ENCODE results near the gene ACAP2. TPM values are rescaled to one million over a fixed set of nuclear protein-coding genes. Genes with fewer than 3 reads are reported as not detected.

Gene ACAP2
- total RNA-seq, 1 experiment from 2014 or later: 35.4 TPM

DNA sequence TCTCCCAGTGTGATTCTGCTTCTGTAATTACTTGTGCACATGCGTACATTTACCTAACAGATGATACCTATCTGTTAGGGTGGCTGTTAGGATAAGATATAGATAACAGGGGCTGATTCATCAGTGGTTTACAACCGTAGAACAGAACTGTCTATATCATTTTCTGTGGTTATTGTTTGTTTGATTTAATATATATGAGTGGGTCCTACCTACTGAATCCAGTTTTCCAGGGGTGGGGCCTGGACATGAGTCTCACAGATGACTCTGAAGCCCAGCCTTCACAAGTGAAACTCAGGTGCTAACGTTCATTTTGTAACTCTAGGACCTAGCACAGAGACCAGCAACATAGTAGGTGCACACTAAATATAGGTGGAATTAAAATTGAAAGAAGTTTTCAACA, 10.4 kb upstream of the ACAP2 start:
- Histone ChIP-seq H3K4me1 (peaks cover 11% of the 10 kb centered on the region), H3K4me3 (no peak overlapping the region), H3K27ac (no peak overlapping the region), H3K27me3 (no peaks in the 10 kb centered on the region), H3K36me3 (no peaks in the 10 kb centered on the region), H3K9me3 (replicated peaks) (no peaks in the 10 kb centered on the region)
- no peak for DNase-seq

DNA sequence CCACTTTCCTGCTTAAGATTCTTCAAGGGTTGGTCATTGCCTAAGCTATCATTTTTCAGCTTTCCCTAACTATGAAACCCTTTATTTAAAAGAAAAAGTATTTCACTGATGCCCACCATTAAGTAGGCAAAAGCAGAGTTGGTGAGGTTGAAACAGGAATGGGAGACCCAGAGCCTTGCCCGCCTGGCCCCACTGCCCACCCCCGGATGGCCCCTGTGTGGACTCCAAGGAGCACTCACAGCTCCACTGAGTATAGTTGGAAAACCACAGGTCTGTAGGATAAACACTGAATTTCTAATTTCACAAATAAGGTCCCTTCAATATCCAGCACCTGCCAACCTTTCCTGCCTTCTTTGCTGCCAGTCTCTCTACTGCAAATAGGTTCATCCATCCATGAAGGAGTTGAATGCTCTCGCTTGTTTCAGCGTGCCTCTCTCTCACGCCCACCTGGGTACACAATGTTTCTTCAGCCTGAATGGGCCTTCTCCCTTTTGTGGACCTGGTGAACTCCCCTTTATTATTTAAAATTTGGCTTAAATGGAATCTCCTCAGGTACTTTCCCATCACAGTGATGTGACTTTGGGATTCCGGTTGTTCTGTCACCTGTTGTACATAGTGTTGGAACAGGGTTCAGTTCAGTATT, 8.7 kb upstream of the ACAP2 start:
- Histone ChIP-seq H3K36me3 (no peaks in the 10 kb centered on the region), H3K4me1 (peaks cover 11% of the 10 kb centered on the region), H3K27me3 (no peaks in the 10 kb centered on the region), H3K4me3 (no peak overlapping the region), H3K9me3 (replicated peaks) (no peaks in the 10 kb centered on the region), H3K27ac (no peak overlapping the region)
- no peak for DNase-seq

DNA sequence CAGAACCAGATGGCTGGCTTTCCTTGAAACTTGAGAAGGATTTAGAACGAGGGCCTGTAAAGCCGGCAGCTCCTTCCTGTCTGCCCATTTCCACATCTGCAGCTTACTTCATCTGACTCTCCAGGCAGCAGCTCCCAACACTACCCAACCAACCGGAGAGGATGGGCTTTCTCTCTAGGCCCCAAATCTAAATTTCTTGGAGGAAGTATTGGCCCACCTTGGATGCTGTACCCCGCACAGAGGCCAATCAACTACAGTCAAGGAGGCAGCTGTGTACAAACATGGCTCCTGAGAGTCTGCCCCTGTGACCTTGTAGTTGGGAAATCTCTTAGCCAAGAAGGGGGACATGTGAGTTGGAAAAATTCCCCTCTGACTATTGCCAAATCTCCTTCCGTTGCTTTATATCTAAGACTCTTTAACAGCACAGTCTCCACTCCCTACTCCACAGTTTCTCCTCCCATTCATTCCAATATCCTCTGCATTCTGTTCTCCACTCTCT, 8.0 kb upstream of the ACAP2 start:
- no peak overlapping the region for H3K27ac ChIP-seq
- no peak overlapping the region for H3K4me3 ChIP-seq

DNA sequence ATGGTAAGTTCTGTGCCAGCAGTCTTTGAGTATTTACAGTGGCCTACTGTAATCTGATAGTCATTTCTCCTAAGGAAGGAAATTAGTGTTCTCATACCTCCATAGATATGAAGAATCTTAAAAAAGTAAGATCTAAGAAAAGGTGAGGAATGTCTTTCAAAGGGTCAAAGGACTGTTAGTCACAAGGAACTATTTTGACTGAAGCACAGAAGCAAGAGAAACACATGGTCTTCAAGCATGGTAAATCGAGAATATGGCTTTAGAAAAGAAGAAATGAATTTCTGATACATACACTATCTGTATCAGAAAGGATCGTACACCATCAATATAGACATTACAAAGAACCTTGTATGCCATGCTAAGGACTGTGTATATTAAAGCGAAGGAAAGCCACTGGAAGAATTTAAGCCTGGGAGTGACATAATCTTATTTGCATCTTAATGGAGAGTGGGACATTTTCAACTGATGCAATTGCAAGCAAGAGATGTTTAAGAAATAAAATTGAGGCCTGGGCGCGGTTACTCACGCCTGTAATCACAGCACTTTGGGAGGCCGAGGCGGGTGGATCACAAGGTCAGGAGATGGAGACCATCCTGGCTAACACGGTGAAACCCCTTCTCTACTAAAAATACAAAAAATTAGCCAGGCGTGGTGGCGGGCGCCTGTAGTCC, 5.5 kb upstream of the ACAP2 start:
- Histone ChIP-seq H3K9me3 (replicated peaks) (no peaks in the 10 kb centered on the region), H3K4me1 (peaks cover 11% of the 10 kb centered on the region), H3K4me3 (no peak overlapping the region), H3K36me3 (no peaks in the 10 kb centered on the region), H3K27ac (no peak overlapping the region), H3K27me3 (no peaks in the 10 kb centered on the region)
- DNase-seq: no peak

More for the DNA sequence above, 8.0 kb upstream of the ACAP2 start:
- peak in 1 of 2 experiments; percentile 42 for DNase-seq
- H3K27me3 ChIP-seq: no peaks in the 10 kb centered on the region
- H3K4me1 ChIP-seq: peaks cover 11% of the 10 kb centered on the region
- no peaks in the 10 kb centered on the region for H3K36me3 ChIP-seq
- H3K9me3 ChIP-seq (replicated peaks): no peaks in the 10 kb centered on the region

DNA sequence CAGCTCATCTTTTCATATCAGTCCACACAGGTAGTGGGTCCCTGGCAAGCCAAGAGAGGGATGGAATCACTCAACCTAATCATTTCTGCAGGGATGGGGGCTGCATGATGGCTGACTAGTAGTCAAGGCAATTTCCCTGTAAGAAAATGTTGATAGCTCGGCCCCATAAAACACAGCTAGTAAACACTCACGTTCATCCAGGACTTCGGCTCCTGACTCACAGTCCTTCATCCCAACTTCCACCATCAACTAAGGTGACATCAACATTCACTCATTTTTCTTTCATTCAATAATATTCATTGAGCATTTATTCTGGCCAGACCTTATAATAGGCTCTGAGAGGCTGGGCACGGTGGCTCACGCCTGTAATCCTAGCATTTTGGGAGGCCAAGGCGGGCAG, 4.4 kb upstream of the ACAP2 start:
- Histone ChIP-seq H3K9me3 (replicated peaks) (no peaks in the 10 kb centered on the region), H3K4me1 (peaks cover 11% of the 10 kb centered on the region), H3K27me3 (no peaks in the 10 kb centered on the region), H3K27ac (no peak overlapping the region), H3K36me3 (no peaks in the 10 kb centered on the region), H3K4me3 (no peak overlapping the region)
- no peak for DNase-seq

DNA sequence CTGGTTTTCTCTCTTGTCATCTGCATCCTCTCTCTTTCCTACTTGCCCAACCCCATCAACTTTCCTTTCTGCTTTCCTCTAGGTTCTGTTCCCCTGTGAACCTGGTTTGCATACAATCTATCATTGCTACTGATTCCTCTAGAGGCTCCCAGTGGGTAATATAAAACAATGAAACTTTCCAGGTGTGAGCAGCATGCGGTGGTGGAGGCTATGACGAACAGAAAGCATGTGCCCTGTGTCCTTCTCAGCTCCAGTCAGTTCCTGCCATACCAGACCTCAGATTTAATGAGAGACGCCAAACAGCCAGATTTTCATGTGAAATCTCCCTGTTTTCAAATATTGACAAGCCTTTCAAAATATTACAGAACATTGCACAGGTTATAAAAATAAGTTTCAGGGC, 3.5 kb upstream of the ACAP2 start:
- Histone ChIP-seq H3K4me3 (no peak overlapping the region), H3K27me3 (no peaks in the 10 kb centered on the region), H3K36me3 (no peaks in the 10 kb centered on the region), H3K27ac (no peak overlapping the region), H3K4me1 (peaks cover 11% of the 10 kb centered on the region), H3K9me3 (replicated peaks) (no peaks in the 10 kb centered on the region)
- DNase-seq: no peak

DNA sequence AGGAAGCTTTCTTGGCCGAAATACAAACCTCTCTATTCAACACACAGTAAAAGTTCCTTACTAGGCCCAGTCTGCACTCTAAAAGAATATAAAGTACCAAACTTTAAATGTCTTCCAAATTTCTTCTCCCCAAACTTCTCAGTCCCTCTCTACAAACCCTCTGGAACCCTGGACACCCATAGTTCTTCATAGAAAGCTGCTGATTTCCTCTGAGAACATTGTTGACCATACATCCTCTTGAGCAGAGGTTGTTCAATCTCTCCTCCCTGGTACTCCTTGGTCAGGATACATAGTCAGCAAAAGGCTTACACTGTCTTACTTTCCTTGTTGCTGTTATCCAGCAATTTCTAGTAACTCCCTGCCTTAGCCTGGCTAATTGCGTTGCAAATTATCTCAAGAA, 3.1 kb upstream of the ACAP2 start:
- Histone ChIP-seq H3K4me1 (peaks cover 7% of the 10 kb centered on the region), H3K4me3 (no peak overlapping the region), H3K27ac (no peak overlapping the region), H3K9me3 (replicated peaks) (no peaks in the 10 kb centered on the region), H3K27me3 (no peaks in the 10 kb centered on the region), H3K36me3 (no peaks in the 10 kb centered on the region)
- no peak for DNase-seq

DNA sequence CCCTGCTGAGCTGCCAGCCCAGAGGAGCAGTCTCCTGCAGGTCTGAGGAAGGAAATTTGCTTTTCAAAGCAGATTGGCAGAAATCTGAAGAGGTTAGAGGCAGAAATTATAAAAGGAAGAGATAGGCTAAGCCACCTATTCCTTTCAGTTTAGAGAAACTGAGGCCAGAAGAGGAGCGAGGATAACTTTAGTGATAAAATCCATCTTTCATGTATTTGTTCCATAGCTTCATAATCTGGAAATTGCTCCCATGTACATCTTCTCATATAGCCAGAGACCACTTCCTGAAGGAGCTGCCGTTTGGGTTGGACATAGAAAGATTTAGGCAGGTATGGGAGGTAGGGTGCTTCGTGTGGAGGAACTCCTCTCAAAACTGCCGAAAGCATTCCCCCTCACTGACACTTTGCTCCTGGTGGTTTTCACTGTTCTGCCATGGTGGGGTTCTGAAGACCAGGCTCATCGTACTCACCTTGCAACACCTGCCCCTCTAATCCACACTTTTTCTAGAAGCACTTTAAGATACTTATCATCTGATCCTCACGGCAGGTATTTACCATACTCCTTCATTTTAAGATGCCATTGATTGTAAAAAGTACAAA, 670 bp upstream of the ACAP2 start:
- DNase-seq: no peak
- Histone ChIP-seq H3K9me3 (replicated peaks) (no peaks in the 10 kb centered on the region), H3K36me3 (no peaks in the 10 kb centered on the region), H3K27me3 (no peaks in the 10 kb centered on the region), H3K4me3 (peak overlapping the region; percentile 47), H3K4me1 (0 out of 2 replicates have a peak, but pooled peaks cover 3% of the 10 kb centered on the region), H3K27ac (no peak overlapping the region)

DNA sequence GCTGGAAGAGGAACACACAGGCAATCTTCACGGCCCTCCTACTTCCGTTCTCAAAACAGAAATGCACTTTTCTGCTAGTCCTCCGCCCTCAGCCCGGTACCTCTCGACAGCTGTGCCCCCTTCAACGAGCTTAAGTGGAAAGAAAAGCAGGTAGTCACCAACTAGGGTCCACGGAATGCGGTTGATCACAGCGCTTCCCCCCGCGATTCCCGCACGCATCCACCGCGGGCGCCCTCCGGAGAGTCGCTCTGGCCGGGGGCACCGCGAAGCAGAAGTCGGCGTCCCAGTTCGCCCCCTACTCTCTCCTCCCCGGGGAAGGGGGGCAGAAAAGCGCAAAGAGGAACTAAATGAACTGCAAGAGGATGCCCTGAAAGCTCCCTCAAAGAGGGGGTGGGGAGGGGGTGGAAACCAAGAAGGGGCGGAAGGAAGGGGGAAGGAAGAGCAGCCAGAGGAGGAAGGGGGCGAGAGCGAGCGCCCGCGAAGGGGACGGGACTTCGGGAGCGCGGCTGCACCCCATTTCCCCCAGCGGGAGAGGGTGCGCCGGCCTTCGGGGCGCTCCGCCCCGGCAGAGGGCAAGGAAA, 738 bp downstream of the ACAP2 start:
- peak; percentile 62 to 68 for DNase-seq
- H3K27me3 ChIP-seq: no peaks in the 10 kb centered on the region

DNA sequence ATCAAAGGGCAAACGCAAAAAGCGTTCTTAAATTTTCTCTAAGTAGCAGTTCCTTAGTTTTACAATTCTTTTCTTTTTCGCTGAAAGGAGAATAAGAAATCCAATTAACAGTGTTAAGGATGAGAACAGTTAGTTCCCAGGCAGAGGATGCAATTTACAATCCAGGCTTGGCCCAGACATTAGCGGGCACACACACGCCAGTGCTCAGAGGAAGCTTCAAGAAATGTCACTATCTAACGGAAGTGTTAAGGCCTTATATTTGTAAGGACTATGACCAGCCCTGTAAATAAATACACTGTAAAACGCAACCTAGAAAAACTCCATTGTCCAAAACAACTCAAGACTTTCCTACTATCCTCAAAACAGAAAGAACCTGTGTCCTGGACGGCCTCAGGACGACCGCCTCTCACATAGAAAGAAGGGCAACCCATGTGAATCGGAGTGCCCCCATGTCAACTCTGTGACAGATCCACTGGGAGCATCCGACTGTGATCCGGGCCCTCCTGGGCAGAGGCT, 1.3 kb downstream of the ACAP2 start:
- H3K9me3 ChIP-seq (replicated peaks): no peaks in the 10 kb centered on the region
- peak overlapping the region; percentile 53; the same call in 1 of the 2 replicates for H3K27ac ChIP-seq
- H3K4me1 ChIP-seq: 0 out of 2 replicates have a peak, but pooled peaks cover 3% of the 10 kb centered on the region
- H3K27me3 ChIP-seq: no peaks in the 10 kb centered on the region
- peak overlapping the region; percentile 86 for H3K4me3 ChIP-seq
- DNase-seq: no peak
- H3K36me3 ChIP-seq: no peaks in the 10 kb centered on the region

More for the DNA sequence above, 738 bp downstream of the ACAP2 start:
- Histone ChIP-seq H3K9me3 (replicated peaks) (no peaks in the 10 kb centered on the region), H3K27ac (peak overlapping the region; percentile 53), H3K4me3 (peak overlapping the region; percentile 86), H3K4me1 (0 out of 2 replicates have a peak, but pooled peaks cover 3% of the 10 kb centered on the region), H3K36me3 (no peaks in the 10 kb centered on the region)

DNA sequence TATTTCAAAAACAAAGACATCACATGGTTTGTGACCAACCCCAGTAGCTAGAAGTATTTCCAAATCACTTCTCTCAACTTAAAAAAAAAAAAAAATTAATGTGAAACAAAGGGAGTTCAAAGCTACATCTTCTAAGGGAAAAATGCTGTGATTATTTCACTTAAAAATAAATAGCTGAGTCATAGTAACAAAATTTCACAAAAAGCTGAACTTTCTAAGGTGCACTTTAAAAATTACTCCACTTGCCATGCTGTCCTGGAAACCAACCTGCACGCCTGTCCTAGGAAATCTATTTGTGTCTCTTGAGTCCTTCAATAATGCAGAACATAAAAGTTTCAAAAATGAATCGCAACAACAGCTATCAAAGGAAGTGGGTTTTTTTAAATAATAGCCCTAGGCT, 1.8 kb downstream of the ACAP2 start:
- H3K9me3 ChIP-seq (replicated peaks): no peaks in the 10 kb centered on the region
- peak overlapping the region; percentile 86 for H3K4me3 ChIP-seq
- H3K27me3 ChIP-seq: no peaks in the 10 kb centered on the region
- no peak for DNase-seq
- H3K27ac ChIP-seq: no peak overlapping the region
- H3K36me3 ChIP-seq: no peaks in the 10 kb centered on the region
- 0 out of 2 replicates have a peak, but pooled peaks cover 3% of the 10 kb centered on the region for H3K4me1 ChIP-seq

DNA sequence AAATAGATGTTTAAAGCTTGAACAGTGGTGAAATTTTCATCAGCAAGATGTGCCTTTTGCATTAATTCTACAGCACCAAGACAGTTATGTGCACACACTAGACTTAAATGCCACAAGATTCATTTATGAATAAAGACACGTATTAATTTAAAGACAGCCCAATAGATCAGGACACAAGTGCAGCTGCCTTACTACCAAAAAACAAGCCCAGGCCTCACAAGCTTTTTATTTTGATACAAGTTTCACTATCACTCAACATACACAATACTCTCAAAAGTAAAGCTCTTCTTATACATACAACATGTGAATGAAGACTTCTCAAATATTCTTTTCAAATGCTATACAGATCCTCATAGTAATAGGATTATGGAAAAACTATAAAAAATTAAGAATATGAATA, 2.4 kb downstream of the ACAP2 start:
- no peaks in the 10 kb centered on the region for H3K9me3 ChIP-seq (replicated peaks)

DNA sequence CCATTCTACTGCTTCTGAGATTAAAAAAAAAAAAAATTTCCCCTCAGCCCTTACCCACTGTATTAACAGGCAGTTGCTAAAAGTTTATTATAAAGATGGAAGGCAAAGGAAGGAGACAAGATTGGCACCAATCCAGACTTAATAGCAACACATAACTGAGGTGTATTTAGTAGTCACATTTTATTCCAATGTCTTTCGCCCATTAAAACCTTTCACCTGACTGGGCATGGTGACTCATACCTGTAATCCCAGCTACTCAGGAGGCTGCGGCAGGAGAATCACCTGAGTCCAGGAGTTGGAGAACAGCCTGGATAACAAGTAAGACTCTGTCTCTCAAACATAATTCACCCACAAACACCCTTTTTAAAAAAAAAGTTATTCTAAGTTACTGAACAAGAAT, 4.4 kb downstream of the ACAP2 start:
- no peaks in the 10 kb centered on the region for H3K9me3 ChIP-seq (replicated peaks)
- no peak for DNase-seq
- H3K4me1 ChIP-seq: 0 out of 2 replicates have a peak, but pooled peaks cover 3% of the 10 kb centered on the region
- H3K36me3 ChIP-seq: no peaks in the 10 kb centered on the region
- H3K4me3 ChIP-seq: no peak overlapping the region
- no peak overlapping the region for H3K27ac ChIP-seq
- no peaks in the 10 kb centered on the region for H3K27me3 ChIP-seq

More for the DNA sequence above, 2.4 kb downstream of the ACAP2 start:
- DNase-seq: no peak
- Histone ChIP-seq H3K4me3 (no peak overlapping the region), H3K4me1 (0 out of 2 replicates have a peak, but pooled peaks cover 3% of the 10 kb centered on the region), H3K27me3 (no peaks in the 10 kb centered on the region), H3K36me3 (no peaks in the 10 kb centered on the region), H3K27ac (no peak overlapping the region)

DNA sequence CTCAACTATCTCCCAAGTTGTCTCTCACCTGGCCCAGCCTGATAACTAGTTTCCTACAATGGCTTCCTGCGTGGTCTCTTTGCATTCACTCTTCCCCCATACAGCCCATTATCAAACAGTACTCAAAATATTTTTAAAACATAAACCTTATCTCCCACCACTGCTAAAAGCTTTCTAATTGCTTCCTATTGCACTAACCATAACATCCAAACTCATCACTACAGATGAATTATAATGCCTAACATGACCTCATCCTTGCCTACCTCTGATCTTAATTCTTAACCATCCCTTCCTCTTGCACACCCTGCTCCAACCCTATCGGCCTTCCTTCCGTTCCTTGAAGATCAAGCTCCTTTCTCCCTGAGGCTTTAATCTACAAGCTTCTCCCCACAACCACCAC, 17.0 kb downstream of the ACAP2 start:
- Histone ChIP-seq H3K4me1 (no peaks in the 10 kb centered on the region), H3K36me3 (peaks cover 2% of the 10 kb centered on the region; the same call in 1 of the 2 replicates), H3K9me3 (replicated peaks) (no peaks in the 10 kb centered on the region), H3K4me3 (no peak overlapping the region), H3K27ac (no peak overlapping the region), H3K27me3 (no peaks in the 10 kb centered on the region)
- DNase-seq: no peak

DNA sequence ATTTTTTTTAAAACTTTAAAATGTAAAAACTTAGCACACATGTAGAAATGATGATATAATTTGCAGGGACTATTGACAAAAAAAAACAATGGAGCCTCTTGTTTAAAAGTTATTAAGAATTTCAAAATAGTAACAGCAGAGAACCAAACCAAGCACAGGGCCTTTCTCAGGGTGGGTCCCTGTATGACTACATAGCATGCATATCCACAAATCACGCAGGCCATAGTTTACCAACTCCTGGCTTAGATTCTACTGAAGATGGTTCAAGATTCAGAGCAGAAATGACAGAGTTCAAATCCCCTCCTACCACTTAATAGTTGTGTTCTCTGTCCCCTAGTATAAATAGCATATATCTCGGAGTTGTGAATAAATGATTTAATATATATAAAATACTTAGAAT, 19.0 kb downstream of the ACAP2 start:
- DNase-seq: no peak
- peaks cover 2% of the 10 kb centered on the region; the same call in 1 of the 2 replicates for H3K36me3 ChIP-seq
- no peaks in the 10 kb centered on the region for H3K9me3 ChIP-seq (replicated peaks)
- no peaks in the 10 kb centered on the region for H3K27me3 ChIP-seq
- no peak overlapping the region for H3K4me3 ChIP-seq
- H3K27ac ChIP-seq: no peak overlapping the region
- H3K4me1 ChIP-seq: no peaks in the 10 kb centered on the region
